IPS-18a (cell line): ENCODE measurements around the gene GMDS.

ENCODE experiments used
- H3K27ac ChIP-seq: one replicate; pipeline ENCODE4 v1.5.1; 2013; ENCODE audit warnings: low read length
- H3K27me3 ChIP-seq: one replicate; pipeline ENCODE4 v1.6.1; 2013; ENCODE audit warnings: mild to moderate bottlenecking, low read length; ENCODE audit not compliant: control insufficient read depth, insufficient read depth
- H3K36me3 ChIP-seq: one replicate; pipeline ENCODE4 v1.6.1; 2013; ENCODE audit warnings: low read depth, low read length; ENCODE audit not compliant: control insufficient read depth
- H3K4me1 ChIP-seq: one replicate; pipeline ENCODE4 v1.6.1; 2013; ENCODE audit warnings: low read depth, low read length; ENCODE audit not compliant: control insufficient read depth
- H3K4me3 ChIP-seq: one replicate; pipeline ENCODE4 v1.5.1; 2013; ENCODE audit warnings: low read length
- H3K9ac ChIP-seq: one replicate; pipeline ENCODE4 v1.6.1; 2013; ENCODE audit warnings: mild to moderate bottlenecking, low read length, moderate library complexity
- H3K9me3 ChIP-seq: one replicate; pipeline ENCODE4 v1.6.1; 2013; ENCODE audit warnings: low read depth, low read length; ENCODE audit not compliant: control insufficient read depth

Gene GMDS

GRCh38 chr6:1827984-1828793 is 417.2 kb downstream of the GMDS start:
- no peak overlapping the region for H3K4me3 ChIP-seq
- peaks cover 4% of the 10 kb centered on the region for H3K4me1 ChIP-seq
- no peaks in the 10 kb centered on the region for H3K27me3 ChIP-seq
- no peak overlapping the region for H3K27ac ChIP-seq
- no peaks in the 10 kb centered on the region for H3K36me3 ChIP-seq
- H3K9ac ChIP-seq = no peak overlapping the region
- H3K9me3 ChIP-seq = no peaks in the 10 kb centered on the region

GRCh38 chr6:1825926-1826325 is 419.5 kb downstream of the GMDS start:
- no peaks in the 10 kb centered on the region for H3K27me3 ChIP-seq
- H3K36me3 ChIP-seq = no peaks in the 10 kb centered on the region
- H3K4me1 ChIP-seq = peaks cover 8% of the 10 kb centered on the region
- no peak overlapping the region for H3K9ac ChIP-seq
- H3K27ac ChIP-seq = no peak overlapping the region
- H3K4me3 ChIP-seq = no peak overlapping the region
- no peaks in the 10 kb centered on the region for H3K9me3 ChIP-seq

- Histone ChIP-seq H3K4me3 (no peak overlapping the region), H3K36me3 (no peaks in the 10 kb centered on the region), H3K9ac (no peak overlapping the region), H3K27ac (no peak overlapping the region), H3K27me3 (no peaks in the 10 kb centered on the region), H3K4me1 (peaks cover 8% of the 10 kb centered on the region), H3K9me3 (no peaks in the 10 kb centered on the region)
These were observed 420.1 kb downstream of the GMDS start for GRCh38 chr6:1825277-1825676.

- Histone ChIP-seq H3K27me3 (no peaks in the 10 kb centered on the region), H3K4me1 (peaks cover 8% of the 10 kb centered on the region), H3K27ac (no peak overlapping the region), H3K36me3 (no peaks in the 10 kb centered on the region), H3K9ac (no peak overlapping the region), H3K9me3 (no peaks in the 10 kb centered on the region), H3K4me3 (no peak overlapping the region)
These were observed 423.8 kb downstream of the GMDS start for GRCh38 chr6:1821513-1822183.

GRCh38 chr6:1821164-1821512 is 424.3 kb downstream of the GMDS start:
- no peak overlapping the region for H3K27ac ChIP-seq

GRCh38 chr6:1820714-1821113 is 424.7 kb downstream of the GMDS start:
- Histone ChIP-seq H3K27ac (no peak overlapping the region), H3K9me3 (no peaks in the 10 kb centered on the region), H3K36me3 (no peaks in the 10 kb centered on the region), H3K4me3 (no peak overlapping the region), H3K27me3 (no peaks in the 10 kb centered on the region), H3K4me1 (peaks cover 8% of the 10 kb centered on the region), H3K9ac (no peak overlapping the region)

More at GRCh38 chr6:1821164-1821512, 424.3 kb downstream of the GMDS start:
- no peaks in the 10 kb centered on the region for H3K27me3 ChIP-seq
- peaks cover 8% of the 10 kb centered on the region for H3K4me1 ChIP-seq
- H3K9ac ChIP-seq = no peak overlapping the region
- H3K9me3 ChIP-seq = no peaks in the 10 kb centered on the region
- H3K4me3 ChIP-seq = no peak overlapping the region
- no peaks in the 10 kb centered on the region for H3K36me3 ChIP-seq

- Histone ChIP-seq H3K4me1 (peaks cover 8% of the 10 kb centered on the region), H3K27me3 (no peaks in the 10 kb centered on the region), H3K36me3 (no peaks in the 10 kb centered on the region), H3K9me3 (no peaks in the 10 kb centered on the region), H3K9ac (no peak overlapping the region), H3K27ac (no peak overlapping the region), H3K4me3 (no peak overlapping the region)
These were observed 425.2 kb downstream of the GMDS start for GRCh38 chr6:1820165-1820564.

- Histone ChIP-seq H3K9ac (no peak overlapping the region), H3K4me1 (peaks cover 8% of the 10 kb centered on the region), H3K9me3 (no peaks in the 10 kb centered on the region), H3K27me3 (no peaks in the 10 kb centered on the region), H3K4me3 (no peak overlapping the region), H3K27ac (no peak overlapping the region), H3K36me3 (no peaks in the 10 kb centered on the region)
These were observed 426.4 kb downstream of the GMDS start for GRCh38 chr6:1819007-1819406.

- no peaks in the 10 kb centered on the region for H3K9me3 ChIP-seq
- H3K27ac ChIP-seq = no peak overlapping the region
- H3K27me3 ChIP-seq = no peaks in the 10 kb centered on the region
- H3K4me1 ChIP-seq = peaks cover 8% of the 10 kb centered on the region
- no peak overlapping the region for H3K4me3 ChIP-seq
- no peak overlapping the region for H3K9ac ChIP-seq
- H3K36me3 ChIP-seq = no peaks in the 10 kb centered on the region
These were observed 428.2 kb downstream of the GMDS start for GRCh38 chr6:1817033-1817761.

GRCh38 chr6:1815827-1816452 is 429.5 kb downstream of the GMDS start:
- Histone ChIP-seq H3K36me3 (no peaks in the 10 kb centered on the region), H3K27me3 (no peaks in the 10 kb centered on the region), H3K9me3 (no peaks in the 10 kb centered on the region), H3K9ac (no peak overlapping the region), H3K27ac (no peak overlapping the region), H3K4me1 (no peaks in the 10 kb centered on the region), H3K4me3 (no peak overlapping the region)

- H3K27ac ChIP-seq = no peak overlapping the region
- no peaks in the 10 kb centered on the region for H3K4me1 ChIP-seq
- H3K4me3 ChIP-seq = no peak overlapping the region
- H3K36me3 ChIP-seq = no peaks in the 10 kb centered on the region
- no peaks in the 10 kb centered on the region for H3K27me3 ChIP-seq
- H3K9me3 ChIP-seq = no peaks in the 10 kb centered on the region
- H3K9ac ChIP-seq = no peak overlapping the region
These were observed 431.1 kb downstream of the GMDS start for GRCh38 chr6:1814279-1814678.
